ENCODE results near the gene TMEM63C.

GRCh38 chr14:77276959-77277358, 95.4 kb downstream of the TMEM63C start:
- no peak for TF ChIP-seq POLR2A (IDR thresholded peaks at IDR 0.05)
- no peak for TF ChIP-seq CTCF (IDR thresholded peaks at IDR 0.05)
